Forelimb muscle (tissue), 1 donor: ENCODE data around the gene CD40LG. TPM values are rescaled to one million over a fixed set of nuclear protein-coding genes. Genes with fewer than 3 reads are reported as not detected.

Source experiments
- DNase-seq: peaks from one replicate; pipeline ENCODE4 v3.0.0-alpha.2; 2013; ENCODE audit warnings: low read depth
- polyA plus RNA-seq: library from polyadenylated mRNA; unstranded; fragments of 120-200 nt; gene quantifications from one replicate; pipeline ENCODE4 v1.2.1, GENCODE V29; 2013; ENCODE audit not compliant: insufficient read length

CD40LG gene
- polyA plus RNA-seq = not detected

DNA sequence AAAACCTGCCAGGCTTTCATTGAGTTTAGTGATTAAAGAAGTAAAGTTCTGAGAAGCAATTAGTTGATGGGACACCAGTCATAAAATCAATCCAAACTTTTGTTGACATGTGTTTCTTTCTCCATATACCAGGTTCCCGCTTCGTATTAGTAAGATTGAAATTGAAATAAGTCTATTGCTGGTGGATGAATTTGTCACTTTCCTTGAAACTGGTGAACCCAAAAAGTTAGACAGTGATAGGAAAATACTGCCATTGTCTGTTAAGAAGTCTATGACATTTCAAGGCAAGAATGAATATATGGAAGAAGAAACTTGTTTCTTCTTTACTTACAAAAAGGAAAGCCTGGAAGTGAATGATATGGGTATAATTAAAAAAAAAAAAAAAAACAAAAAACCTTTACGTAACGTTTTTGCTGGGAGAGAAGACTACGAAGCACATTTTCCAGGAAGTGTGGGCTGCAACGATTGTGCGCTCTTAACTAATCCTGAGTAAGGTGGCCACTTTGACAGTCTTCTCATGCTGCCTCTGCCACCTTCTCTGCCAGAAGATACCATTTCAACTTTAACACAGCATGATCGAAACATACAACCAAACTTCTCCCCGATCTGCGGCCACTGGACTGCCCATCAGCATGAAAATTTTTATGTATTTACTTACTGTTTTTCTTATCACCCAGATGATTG, at the start of gene CD40LG:
Gene CD40LG, plus strand, starts transcription at position 482 of the 684 bp plus-strand sequence. Its CDS starts 91 bp downstream, at position 573.
- no peak for DNase-seq

DNA sequence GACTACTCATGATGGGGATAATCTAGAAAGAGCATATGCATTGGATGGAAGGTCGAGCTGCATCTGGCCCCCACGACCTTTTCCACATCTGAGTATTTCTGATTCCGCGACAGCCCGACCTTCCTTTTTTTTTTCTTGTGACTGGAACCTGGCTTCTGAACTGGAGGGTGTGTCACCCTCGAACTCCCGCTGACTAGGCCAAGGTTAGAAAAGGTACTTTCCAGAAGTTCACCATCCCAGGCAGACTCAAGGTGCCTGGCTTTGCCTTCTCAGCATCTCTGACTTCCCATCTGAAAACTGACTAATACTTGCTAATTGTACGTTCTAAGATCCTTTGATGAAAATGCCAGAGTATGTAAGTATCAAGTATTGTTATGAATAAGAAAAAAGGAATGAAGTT, 49.3 kb upstream of the CD40LG start:
- no peak for DNase-seq

DNA sequence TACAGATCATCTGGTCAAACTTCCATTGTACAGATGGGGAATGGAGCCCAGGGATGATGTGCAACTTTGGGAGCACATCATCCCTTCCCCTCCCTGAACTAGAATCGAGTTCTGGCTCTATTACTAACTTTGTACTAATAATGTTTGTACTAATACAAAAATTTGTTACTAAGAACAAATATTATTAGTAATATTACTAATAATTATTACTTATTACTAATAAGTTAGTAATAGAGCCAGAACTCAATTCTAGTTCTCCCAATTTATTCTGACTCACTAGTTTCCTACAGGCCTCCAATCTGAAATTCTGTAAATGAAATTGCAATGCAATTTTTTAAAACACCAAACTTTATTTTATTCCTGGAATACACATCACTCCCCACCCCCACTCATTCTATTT, 47.9 kb upstream of the CD40LG start:
- no peak for DNase-seq

DNA sequence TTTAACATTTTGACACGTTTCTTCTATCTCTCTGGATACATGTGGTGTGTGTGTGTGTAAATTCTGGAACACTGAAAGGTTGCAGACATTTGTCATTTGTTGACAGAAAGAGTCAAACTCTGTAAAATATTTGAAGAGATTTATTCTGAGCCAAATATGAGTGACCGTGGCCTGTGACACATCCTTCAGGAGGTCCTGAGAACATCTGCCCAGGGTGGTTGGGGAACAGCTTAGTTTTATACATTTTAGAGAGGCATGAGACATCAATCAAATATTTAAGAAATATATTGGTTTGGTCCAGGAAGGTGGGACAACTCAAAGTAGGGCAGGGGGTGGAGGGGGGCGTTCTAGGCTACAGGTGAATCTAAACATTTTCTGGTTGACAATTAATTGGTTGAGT, 40.7 kb upstream of the CD40LG start:
- DNase-seq = no peak

DNA sequence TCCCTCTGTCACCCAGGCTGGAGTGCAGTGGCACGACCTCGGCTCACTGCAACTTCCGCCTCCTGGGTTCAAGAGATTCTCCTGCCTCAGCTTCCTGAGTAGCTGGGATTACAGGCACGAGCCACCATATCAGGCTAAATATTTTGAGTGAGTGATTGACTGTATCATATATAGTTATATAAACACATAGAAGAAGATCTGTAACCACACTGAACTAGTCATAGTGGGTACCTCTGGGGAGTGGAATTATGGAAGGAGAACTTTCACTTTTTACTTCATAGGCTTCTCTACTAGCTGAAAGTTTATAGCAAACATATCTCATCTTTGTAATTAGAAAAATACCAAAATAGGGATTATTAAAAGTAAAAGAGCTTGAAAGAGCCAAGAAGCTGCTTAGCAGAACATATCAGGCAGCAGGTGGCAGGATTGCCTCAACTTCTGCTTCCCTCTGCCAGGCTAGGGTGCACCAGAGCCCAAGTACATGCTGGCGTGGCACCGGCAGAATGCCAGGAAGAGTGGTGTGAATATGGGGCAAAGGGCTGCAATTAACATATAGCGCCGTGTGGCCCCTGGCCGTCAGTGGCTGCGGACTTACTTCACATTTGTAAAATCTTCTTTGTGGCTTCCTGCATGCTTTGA, 39.5 kb upstream of the CD40LG start:
- no peak for DNase-seq

DNA sequence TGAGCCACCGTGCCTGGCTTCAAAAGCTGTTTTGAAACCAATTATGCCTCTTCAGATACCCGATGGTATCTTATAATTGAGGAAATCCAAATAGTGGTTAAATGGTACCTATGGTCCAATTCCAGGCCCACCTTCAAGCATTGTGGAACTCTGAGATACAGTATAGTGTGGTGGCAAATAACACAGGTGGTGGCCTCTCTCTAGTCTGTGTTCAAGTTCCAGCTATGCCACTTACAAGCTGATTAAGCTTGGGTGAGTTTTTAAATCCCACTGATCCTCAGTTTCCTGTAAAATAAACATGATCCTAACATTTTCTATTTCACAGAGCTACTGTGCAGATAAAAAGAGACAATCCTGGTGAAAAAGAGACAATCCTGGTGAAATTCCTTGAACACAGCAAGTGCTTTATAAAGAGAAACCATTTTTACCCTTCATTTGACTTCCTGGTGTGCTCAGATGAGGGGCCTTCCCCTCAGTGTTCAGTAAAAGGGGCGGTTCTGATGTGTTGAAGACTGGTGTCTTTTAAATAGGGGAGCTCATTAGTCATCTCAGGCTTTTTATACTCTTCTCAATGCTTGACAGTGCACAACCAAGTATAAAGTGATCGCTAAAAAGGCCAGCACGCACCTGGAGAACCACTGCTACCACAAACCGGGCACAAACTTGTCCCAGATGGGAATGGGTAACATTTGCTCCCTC, 30.8 kb upstream of the CD40LG start:
- no peak for DNase-seq

DNA sequence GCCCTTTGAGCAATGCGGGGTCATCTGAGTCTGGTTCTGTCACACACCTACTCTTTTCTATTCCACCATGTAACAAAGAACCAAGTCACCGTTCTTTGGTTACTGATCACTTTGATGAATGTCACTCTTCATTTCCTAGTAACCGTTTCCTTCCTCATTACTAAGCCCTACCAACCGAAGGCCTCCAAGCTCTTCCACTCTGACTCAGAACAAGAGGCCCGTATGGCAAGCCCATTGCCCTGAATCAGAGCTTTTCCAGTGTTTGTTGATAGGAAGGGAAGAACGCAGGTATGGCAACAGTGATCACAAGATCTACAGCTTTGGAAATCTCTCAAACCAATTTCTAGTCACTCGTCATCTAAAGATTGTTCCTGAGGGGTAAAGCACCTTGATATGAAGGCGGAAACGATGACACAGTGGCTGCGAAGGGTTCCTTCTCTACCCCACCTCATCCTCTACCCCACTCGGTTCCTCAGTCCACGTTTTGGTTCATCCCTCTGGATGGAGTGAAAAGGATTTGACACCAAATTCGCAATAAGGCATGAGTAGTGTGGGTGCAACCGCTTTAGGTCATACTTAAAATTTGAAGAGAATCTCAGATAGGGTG, 28.0 kb upstream of the CD40LG start:
- DNase-seq = no peak

DNA sequence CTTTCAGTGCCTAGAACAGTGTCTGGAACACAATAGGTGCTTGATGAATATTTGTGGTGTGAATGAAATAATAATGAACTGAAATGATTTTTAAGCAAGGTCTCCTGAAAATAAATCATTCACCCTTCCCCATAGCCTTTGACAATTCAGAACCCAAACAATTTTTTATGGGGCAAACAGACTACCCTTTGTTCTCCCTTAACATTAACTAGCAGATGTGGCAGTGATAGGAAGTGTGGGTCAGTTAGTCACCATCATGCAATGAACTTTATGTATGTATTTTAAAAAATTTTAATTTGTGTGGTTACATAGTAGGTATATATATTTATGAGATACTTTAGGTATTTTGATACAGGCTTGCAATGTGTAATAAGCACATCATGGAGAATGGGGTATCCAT, 27.2 kb upstream of the CD40LG start:
- DNase-seq = no peak

DNA sequence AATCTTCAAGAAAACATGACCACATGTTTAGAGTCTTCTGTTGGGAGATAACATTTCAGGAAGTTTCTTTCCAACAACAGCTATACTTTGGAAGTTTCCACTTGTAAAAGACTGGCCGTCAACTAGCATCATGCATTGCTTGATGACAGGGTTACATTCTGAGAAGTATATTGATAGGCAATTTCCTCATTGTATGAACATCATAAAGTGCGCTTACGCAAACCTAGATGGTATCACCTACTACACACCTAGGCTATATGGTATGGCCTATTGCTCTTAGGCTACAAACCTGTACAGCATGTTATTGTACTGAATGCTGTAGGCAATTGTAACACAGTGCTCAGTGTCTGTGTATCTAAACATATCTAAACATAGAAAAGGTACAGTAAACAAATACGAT, 25.4 kb upstream of the CD40LG start:
- no peak for DNase-seq

DNA sequence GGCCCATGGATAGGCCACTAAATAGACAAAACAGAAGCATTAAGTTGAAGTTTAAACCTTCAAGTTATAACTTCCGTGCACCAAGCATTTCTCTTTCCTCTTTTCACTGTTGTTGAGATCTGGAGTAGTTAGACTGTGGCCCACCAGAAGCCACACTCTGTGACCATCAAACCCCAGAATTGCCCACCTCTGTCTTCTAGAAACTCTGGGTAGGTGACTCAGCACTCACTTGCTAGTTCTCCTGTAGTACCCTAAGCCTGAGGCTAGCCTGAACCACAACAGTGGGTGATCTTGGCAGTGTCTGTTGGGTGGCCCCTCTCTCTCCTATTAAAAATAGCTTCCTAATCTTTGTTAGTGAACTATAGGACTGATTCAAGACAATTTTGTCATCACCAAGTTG, 24.6 kb upstream of the CD40LG start:
- no peak for DNase-seq

DNA sequence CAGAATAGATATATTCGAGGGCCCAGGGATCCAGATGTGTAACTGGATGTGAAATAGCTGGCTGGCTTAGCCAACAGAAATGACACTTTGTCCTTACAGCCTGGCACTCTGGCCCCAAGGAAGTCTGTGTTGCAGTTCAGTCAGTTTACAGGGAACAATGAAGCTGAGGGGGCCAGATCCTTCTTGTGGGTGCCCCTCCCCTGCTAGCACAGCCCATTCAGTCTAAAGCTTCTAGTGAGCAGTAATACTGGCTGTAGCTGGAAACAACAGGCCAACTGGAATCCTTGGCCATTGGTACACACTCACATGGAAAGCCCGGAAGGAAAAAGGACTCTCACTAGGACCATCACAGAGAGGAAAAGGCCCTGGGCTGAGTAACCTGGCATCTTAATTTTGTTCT, 22.7 kb upstream of the CD40LG start:
- DNase-seq = no peak

DNA sequence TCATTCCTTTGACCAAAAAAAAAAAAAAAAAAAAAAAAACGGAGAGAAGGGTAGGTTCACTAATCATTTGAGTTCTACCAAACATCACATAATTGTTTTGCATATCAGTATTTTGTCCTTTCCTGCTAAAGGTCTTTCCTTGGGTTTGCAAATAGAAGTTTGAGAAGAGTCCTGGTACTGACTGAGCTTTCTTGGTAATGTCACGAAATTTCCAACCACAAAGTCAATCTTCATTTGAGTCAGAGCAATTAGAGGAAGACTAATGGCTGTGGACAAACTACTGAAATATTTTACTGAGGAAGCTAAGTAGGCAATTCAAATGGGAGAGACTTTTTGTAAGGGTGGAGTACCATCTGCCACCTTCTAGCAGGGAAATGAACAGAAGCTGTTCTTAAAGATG, 21.7 kb upstream of the CD40LG start:
- DNase-seq = no peak

DNA sequence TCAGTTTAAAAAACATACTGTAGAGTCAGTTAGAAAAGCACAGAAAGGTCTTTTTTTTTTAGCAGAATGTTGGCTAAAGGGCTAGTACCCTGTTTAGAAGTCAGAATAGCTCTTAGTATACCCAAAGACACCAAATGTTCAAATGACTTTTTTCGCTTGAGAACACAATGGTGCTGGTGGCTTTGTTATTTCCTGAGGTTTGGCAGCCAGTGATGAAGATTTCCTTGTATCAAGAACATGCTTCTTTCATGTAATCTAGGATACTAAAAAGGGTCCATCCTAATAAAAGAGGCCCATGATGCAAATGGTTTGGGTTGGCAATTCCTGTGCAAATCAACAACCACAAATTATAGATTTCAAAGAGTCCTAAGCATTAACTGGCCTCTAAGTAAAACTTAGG, 21.1 kb upstream of the CD40LG start:
- DNase-seq = no peak

DNA sequence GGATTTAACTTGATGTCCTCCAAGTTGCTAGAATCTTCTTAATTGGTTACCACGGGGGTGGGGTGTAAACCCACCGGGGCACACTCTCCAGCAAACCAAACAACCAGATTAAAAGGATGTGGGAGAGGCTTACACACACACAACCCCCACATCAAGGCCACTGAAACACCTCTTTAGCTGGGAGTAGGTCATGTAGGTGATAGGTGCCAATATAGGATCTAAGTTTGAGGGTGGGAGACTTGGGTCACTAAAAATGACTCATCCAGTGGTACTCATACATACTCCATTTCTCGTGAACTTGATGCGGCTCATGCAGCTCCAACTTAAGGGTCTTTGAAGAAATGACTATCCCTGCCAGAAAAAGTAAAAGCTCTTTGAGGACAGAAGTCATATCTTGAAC, 20.5 kb upstream of the CD40LG start:
- no peak for DNase-seq

DNA sequence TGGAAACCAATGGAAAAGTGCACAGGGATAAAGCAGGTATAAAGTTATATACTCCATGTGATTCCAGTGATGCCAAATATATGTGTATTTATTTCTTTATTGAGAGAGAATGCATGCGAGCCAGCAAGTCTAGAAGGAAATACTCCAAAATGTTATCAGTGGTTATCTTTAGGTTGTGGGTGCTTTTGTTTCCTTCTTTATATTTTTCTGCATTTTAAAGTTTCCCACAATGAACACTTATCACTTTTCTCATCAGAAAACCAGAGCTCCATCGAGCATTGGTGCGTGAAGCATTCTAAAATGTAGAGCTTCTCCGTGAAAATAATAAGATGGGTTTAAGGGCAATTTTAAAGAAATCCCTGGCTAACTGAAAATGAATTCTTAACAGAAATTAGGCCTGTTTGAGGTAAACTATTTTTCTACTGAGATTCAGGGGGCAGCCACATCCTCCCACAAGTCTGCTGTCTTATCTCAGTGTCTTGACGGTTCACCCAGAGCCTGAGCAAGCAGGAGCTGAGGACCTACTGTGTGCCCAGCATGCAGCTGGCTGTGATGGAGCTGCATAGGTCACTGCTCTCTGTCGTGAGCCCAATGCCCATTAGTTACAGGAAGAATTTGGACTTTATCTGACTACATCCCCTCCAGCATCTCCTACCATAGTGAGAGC, 18.7 kb upstream of the CD40LG start:
- DNase-seq = no peak

DNA sequence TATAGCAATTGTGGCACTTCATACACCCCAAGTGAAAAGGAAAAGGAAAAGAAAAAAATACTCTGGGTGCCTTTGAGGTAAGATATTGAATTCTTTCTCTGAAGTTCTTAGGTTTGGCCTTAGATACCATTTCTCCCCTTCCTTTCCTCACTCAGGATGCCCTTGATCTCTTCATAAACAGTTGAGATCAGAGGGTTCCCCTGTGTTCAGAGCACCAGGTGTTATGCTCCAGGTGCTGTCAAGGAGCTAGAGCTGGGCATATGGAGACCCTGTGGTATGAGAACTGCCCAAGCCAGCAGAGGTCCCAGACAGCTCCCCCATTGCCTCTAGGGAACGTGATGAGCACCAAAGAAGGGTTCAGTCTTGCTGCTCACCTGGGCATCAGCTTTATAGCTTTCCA, 17.1 kb upstream of the CD40LG start:
- no peak for DNase-seq

DNA sequence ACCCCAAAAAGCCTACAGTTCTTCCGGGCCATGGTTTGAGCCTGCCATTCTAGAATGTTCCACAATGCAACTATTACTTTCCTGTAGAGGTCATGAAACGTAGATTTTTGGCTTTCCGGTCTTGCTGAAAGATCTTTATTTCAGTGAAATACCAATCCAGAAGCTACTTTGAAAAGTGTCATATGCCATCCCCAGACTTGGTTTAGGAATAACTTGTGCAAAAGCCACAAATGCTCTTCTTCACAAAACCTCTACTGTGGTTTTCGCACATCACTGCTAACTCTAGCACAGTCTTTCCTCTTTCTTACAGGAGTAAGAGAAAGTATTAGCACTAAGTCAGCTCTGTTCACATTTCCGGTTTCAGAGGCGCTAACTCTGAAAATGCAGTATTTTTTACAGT, 12.7 kb upstream of the CD40LG start:
- DNase-seq = no peak

DNA sequence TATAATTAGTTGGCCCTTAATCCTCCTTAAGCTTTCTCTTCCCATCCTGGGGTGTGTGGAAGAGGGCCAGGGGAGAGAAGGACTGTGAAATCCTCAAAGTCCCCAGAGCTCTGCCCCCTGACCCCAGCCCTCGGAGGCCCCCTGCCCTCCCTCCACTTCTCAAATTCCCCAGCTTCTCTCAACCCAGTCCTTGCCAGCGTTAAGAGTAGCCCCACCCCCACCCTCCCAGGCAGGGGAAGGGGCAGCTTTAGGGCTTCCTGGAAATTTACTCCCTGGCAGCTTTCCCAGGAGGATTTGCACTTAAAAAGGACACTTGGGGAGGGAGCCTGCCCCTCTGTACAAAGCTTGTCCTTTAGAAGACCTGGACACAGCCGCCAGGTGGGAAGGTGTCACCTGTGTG, 11.8 kb upstream of the CD40LG start:
- DNase-seq = no peak

DNA sequence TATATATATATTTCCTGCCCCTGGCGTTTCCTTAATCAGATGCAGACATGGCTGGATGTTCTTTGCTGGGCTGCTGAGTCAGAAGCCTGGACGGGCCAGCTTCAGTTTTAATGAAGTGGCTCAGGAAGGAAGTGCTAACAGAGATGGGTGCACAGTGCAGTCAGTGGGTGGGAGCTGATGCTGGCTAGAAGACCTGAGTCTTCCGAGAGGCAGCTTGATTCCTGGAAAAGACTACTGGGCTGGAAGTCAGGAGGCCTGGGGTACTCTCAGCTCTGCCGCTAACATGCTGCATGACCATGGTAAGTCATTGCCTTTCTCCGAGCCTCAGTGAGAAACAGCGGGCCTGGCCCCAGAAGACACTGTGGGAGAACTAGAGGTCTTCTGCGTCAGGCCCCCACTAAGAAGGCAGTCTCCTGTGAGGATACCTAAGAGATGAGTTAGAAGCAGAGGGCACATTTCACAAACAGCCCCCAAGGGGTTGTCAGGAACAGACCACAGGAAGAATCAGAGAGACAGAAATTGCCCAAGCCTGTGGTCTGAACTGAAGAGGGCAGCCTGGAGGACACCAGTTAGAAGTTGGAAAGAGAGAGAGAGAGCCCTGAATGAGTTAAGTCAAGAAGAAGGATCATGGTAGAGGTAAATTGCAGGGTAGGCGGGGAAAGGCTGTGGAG, 8.3 kb upstream of the CD40LG start:
- no peak for DNase-seq

DNA sequence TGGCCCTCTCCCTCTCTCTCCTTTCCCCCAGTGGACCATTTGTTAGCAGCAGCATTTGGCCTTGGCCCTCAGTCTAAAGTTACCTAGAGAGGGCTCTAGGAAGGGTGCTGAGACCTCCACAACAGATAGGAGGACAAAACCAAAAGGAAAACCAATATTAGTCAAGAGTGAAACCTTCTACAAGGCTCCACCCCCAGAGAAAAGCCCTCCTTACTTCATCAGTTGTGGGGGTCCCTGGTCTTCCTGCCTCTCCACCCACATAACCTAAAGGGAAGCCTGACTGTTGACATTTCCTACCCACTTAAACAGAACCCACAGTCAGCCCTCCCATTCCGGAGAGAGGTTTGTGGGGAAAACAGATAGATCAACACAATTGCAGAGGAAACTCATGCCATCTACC, 4.7 kb upstream of the CD40LG start:
- DNase-seq = no peak

DNA sequence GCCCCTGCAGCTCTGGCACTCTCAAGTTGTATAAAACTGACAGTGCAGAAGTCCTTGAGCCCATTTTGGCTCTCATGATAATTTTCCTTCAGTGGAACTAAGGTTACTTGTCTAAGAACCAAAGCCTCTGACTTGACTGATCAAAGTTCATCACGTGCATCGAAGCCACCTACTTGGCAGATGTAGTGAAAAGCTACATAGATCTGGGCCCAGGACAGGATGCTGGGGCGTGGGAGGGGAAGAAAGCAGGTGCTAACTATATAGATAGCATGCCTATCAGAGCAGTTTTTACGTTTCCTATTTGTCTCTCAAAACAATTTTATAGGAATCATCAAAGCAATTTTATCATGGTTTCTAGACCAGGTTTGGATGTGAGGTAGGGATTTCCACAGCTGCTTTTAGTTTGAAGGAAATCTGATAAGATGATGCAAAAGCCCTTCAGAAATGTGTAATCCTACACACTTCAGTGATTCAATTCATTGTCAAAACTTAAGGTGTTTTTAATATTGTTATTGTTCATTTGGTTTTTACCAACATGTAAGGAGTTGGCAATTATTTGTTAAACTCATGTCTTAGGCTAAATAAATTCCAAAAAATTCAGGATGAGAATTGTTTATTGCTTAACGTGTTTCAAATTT, 1.2 kb upstream of the CD40LG start:
- no peak for DNase-seq
